Keratinocyte (primary cell): ENCODE measurements around the gene SPON1. TPM values are rescaled to one million over a fixed set of nuclear protein-coding genes. Genes with fewer than 3 reads are reported as not detected.

ENCODE experiments used
- DNase-seq: peaks from one replicate; pipeline ENCODE4 v3.0.0-alpha.2; 2011; ENCODE audit warnings: low read depth, missing footprints, low spot score
- FAIRE-seq: peaks from 2 replicates; lab custom pipeline; 2011; peaks lifted over from hg19 to GRCh38; lab: Jason Lieb, UNC
- H2AFZ ChIP-seq: 2 replicates; pipeline ENCODE4 v1.6.0; 2012; ENCODE audit warnings: low read length, control low read depth, inconsistent platforms; ENCODE audit not compliant: control insufficient read depth
- H3K27ac ChIP-seq: 2 replicates; pipeline ENCODE4 v1.5.1; 2011; ENCODE audit warnings: low read length; ENCODE audit not compliant: control insufficient read depth, insufficient read depth
- H3K27me3 ChIP-seq: 3 replicates; pipeline ENCODE4 v1.6.0; 2011; ENCODE audit warnings: low read length; ENCODE audit not compliant: control insufficient read depth, insufficient read depth; ENCODE audit errors: extremely low read depth
- H3K36me3 ChIP-seq, 2 experiments: 2 replicates in 1 of 2; 3 replicates in 1 of 2; pipeline ENCODE4 v1.5.1; 2011; ENCODE audit warnings: low read length in 2 of 2, mild to moderate bottlenecking in 1 of 2; ENCODE audit not compliant: control insufficient read depth in 2 of 2, insufficient read depth in 2 of 2; ENCODE audit errors: extremely low read depth in 1 of 2
- H3K4me1 ChIP-seq: 3 replicates; pipeline ENCODE4 v1.5.1; 2011; ENCODE audit warnings: low read length; ENCODE audit not compliant: control insufficient read depth, insufficient read depth; ENCODE audit errors: extremely low read depth
- H3K4me2 ChIP-seq: 3 replicates; pipeline ENCODE4 v1.6.0; 2011; ENCODE audit warnings: low read depth, low read length; ENCODE audit not compliant: control insufficient read depth, insufficient read depth; ENCODE audit errors: extremely low read depth
- H3K4me3 ChIP-seq, 3 experiments: fragments of 200-600 bp in 1 of 3; sonication (generic) in 1 of 3; 2 replicates in 2 of 3; 3 replicates in 1 of 3; pipeline ENCODE4 v1.5.1; 2011 to 2016; ENCODE audit warnings: low read length in 3 of 3, mild to moderate bottlenecking in 3 of 3, control low read depth in 2 of 3, inconsistent platforms in 1 of 3, low read depth in 1 of 3, mixed read lengths in 1 of 3, mixed run types in 1 of 3, moderate library complexity in 1 of 3; ENCODE audit not compliant: control insufficient read depth in 2 of 3, insufficient read depth in 2 of 3; ENCODE audit errors: extremely low read depth in 1 of 3
- H3K79me2 ChIP-seq: 2 replicates; pipeline ENCODE4 v1.6.0; 2012; ENCODE audit warnings: low read length; ENCODE audit not compliant: control insufficient read depth, insufficient read depth
- H3K9ac ChIP-seq: 3 replicates; pipeline ENCODE4 v1.6.0; 2011; ENCODE audit warnings: low read length; ENCODE audit not compliant: control insufficient read depth, insufficient read depth; ENCODE audit errors: extremely low read depth
- H3K9me1 ChIP-seq: 3 replicates; pipeline ENCODE4 v1.6.0; 2011; ENCODE audit warnings: low read length; ENCODE audit not compliant: control insufficient read depth, insufficient read depth; ENCODE audit errors: extremely low read depth
- H3K9me3 ChIP-seq: 2 replicates; pipeline ENCODE4 v1.5.1; 2012; ENCODE audit warnings: low read depth, low read length; ENCODE audit not compliant: control insufficient read depth
- H4K20me1 ChIP-seq: 3 replicates; pipeline ENCODE4 v1.6.0; 2011; ENCODE audit warnings: low read length; ENCODE audit not compliant: control insufficient read depth, insufficient read depth; ENCODE audit errors: extremely low read depth
- EZH2 ChIP-seq: IDR thresholded peaks from one replicate; pipeline ENCODE4 v1.6.1; 2012; ENCODE audit warnings: inconsistent platforms, mild to moderate bottlenecking, low read length, moderate library complexity
- dilution Hi-C: fragments of 300-500 bp; cut with MboI; formaldehyde crosslinking; loops from one replicate; pipeline ENCODE4 v1.7.0; 2020; ENCODE audit warnings: low sequenced_read_pairs; ENCODE audit not compliant: extremely low pct_ligation_motif_present
- polyA plus RNA-seq, 5 experiments: library from polyadenylated mRNA; depleted of rRNA in 3 of 5; stranded (reverse) in 3 of 5; stranded (forward) in 1 of 5; unstranded in 1 of 5; fragments of >200 nt; gene quantifications; 1 replicate in 1 of 5; 2 replicates in 3 of 5; 3 replicates in 1 of 5; pipeline versions ENCODE4 v1.2.1 to v1.2.3, GENCODE V29; 2011 to 2012; ENCODE audit warnings: missing spikeins in 2 of 5, low read depth in 1 of 5, low replicate concordance in 1 of 5
- small RNA-seq, 3 experiments: library from RNA; depleted of rRNA; stranded (forward); fragments of <200 nt; gene quantifications; one replicate each; pipeline ENCODE3, GENCODE V24; 2012; ENCODE audit warnings: low read depth in 3 of 3, low replicate concordance in 1 of 3; ENCODE audit not compliant: insufficient read length in 3 of 3

SPON1 gene
- polyA plus RNA-seq, 1 donor (not counting 4 experiments of a cell fraction or from before 2014, with no cell fraction given): not detected

DNA sequence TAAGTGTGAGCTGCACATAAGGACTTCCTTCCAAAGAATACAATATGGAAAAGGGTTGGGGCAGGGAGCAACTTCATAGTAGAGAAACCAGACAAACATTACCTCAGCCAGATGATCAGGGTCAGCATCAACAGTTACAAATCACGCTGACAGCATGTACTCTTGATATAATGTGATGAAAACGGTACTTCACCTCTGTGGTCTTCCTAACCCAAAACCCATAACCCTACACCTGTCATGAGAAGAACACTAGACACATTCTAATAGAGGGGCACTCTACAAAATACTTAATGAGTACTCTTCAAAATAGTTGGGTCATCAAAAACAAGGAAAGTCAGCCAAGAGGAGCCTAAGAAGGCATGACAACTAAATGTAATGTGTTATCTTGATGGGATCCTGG is 352.6 kb downstream of the SPON1 start:
- Histone ChIP-seq H4K20me1 (peaks cover 14% of the 10 kb centered on the region), H2AFZ (no peak overlapping the region), H3K9me1 (no peaks in the 10 kb centered on the region), H3K27ac (no peak overlapping the region), H3K27me3 (no peaks in the 10 kb centered on the region), H3K9me3 (no peaks in the 10 kb centered on the region), H3K9ac (no peak overlapping the region), H3K4me2 (no peak overlapping the region), H3K36me3 (no peaks in the 10 kb centered on the region), H3K79me2 (peaks cover 87% of the 10 kb centered on the region), H3K4me1 (peaks cover 28% of the 10 kb centered on the region), H3K4me3 (no peak overlapping the region)
- dilution Hi-C loops: no loop called here
- no peak for TF ChIP-seq EZH2
- no peak for FAIRE-seq
- no peak for DNase-seq

Small RNAs within 50 kb of the gene (small RNA-seq; reads per million reads assigned to genes)
- 0 reads per million in 3 experiments for gene RNA5SP332
